ENCODE measurements around the gene RUFY1.
"Not testable (repeated sequence)": the region's sequence is repeated elsewhere in the genome, so short reads cannot be mapped to it uniquely, and the experiment has no call there.

Gene RUFY1

GRCh38 chr5:179623906-179624741 lies 73.8 kb downstream of the RUFY1 start:
- peak; percentile 92 for DNase-seq

DNA sequence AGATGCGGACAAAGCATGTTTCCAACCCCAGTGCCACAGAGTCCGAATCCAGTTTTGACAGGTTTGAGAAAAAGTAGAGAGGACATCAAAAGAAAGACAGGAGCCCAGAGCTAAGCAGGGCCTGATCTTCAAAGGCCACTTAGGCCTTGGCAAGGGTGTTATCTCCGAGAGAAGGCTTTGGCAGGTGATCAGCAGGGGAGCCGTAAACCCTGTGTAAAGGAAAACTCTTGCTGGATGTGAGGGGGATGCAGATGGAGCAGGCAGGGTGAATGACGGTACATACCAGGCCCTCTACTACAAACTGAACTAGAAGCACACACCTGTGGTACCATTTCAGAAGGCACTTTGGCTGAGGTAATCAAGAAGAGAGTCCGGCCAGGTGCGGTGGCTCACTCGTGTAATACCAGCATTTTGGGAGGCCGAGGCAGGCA lies 74.5 kb downstream of the RUFY1 start:
- no peak for DNase-seq

DNA sequence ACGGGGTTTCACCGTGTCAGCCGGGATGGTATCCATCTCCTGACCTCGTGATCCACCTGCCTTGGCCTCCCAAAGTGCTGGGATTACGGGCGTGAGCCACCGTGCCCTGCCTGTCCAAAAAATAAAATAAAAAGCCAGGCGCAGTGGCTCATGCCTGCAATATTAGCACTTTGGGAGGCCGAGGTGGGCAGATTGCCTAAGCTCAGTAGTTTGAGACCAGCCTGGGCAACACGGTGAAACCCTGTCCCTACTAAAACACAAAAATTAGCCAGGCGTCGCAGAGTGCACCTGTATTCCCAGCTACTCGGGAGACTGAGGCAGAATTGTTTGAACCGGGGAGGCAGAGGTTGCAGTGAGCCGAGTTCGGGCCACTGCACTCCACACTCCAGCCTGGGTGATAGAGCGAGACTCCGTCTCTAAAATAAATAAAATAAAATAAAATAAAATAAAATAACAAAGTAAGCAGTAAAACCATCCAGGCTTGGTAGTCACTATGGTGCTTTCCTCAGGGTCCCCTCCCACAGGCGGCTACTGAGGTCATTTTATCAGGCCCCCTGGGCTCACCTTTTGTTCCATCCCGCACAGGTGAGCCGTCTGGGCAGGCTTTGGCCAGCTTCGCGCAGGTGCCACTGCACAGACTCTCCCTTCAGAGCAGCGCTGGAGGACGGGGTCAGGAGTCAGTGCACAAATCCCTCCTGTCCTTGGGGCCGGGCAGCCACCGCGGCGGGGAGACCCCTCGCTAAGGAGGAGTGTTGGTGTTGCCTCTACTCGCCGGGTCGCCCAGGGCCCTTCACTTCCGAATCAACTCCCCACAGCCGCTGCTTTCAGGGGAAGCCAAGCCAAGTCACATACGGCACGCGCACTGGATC lies 83.4 kb downstream of the RUFY1 start:
- not testable (repeated sequence) for DNase-seq

DNA sequence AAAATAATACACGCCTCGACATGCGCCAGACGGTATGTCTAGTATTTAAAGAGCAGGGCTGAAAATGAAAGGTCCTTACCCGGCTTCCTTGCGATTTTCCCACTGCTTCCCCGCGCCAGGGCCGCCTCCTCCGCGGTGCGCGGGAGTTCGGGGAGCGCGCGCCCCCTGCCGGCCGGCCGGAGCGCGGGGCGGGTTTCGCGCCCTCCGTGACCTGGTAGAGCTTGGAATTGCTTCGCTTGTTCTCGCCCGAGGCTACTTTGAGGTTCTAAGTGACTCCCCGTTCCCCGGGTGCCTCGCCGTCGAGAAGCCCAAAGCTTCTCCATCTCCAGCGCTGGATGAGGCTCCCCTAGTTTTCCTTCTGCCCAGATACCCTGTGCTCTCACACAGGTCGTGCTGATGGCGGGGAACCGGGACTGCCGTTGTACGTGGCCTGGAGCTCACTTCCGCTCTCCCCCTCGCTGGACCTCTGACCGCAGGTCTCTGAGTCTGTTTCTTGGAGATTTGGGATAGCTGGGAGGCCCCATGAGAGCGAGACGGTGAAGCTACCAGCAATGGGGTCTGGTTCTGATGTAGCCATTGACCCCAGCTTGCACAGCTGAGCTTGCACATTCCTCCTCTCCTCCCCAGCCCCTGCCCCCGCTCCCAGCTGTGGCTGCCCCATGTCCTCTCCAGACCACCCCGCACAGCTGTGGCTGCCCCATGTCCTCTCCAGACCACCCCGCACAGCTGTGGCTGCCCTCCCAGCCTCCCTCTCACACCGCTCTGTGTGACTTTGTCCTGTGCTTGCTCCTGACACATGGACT lies 84.2 kb downstream of the RUFY1 start:
- not testable (repeated sequence) for DNase-seq

GRCh38 chr5:179639296-179639695 lies 88.9 kb downstream of the RUFY1 start:
- DNase-seq, result not testable (repeated sequence)

- DNase-seq, result not testable (repeated sequence)
These were observed 91.4 kb downstream of the RUFY1 start for GRCh38 chr5:179641745-179642144.

DNA sequence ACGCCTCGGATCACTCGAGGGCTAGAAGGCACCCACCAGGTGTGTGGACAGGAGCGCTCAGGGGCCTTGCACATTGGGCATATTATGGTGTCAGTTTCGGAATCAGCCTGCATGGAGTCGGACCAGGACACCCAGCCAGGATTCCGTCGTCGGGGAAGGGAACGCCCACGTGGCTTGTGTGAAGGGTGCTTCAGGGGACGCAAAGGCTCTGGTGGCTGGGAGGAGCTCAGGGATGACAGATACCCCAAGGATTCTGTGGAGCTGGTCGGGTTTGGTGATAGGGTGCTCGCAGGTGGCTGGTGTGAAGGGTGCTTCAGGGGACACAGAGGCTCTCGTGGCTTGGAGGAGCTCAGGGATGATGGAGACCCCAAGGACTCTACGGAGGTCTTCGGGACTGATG lies 92.3 kb downstream of the RUFY1 start:
- DNase-seq, result not testable (repeated sequence)

DNA sequence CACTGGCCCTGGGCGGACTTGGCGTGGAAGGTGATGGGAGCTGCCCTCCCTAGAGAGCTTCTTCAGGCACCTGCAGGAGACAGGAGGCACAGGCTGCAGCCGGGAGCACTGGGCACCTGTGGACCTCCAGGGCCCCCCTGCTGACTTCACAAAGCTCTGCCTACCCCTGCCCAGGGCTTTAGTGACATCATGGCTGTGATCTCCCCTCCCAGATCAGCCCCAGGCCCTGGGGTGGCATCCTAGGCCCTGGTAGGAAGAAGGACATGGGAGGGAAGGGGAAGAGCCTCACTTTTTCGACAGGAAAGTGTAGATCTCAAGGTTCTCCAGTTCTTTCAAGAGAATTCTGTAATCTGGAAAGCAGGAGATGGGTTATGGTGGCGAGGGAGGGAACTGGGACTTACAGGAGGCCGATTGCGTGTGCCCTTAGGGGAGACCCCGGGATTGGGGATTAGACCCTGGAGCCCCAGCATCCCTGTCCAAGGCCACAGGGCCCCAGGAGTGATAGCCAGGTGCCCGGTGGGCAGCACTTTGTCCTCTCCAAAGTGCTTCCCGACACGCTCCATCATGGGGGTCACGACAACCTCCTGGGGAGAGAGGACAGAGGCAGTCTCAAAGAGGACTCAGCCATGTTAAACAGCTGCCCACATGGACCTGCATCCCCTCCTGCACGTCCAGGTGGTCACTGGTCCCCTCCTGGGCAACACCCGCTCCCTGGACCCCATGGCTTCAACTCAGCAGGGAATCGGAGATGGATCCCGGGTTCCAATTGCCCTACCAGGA lies 93.0 kb downstream of the RUFY1 start:
- DNase-seq, result not testable (repeated sequence)

DNA sequence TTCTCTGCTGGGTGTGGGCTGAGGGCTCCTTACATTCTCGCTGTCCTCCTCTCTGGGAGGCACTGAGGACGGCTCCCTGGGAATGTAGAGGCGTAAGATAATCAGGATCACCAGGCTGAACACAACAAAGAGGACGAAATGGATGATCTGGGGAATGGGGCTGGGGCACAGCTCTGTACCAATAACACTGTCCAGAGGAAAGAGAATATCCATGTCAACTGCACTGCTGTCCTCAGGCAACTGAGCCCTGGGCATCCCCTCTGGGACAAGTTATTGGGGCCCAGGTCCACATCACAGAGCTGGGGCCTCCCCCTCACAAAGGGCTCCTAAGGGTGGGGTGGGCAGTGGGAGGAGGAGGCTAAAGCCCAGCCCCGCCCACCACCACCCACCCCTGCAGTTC lies 94.4 kb downstream of the RUFY1 start:
- DNase-seq, result not testable (repeated sequence)

GRCh38 chr5:179648410-179648809 lies 98.1 kb downstream of the RUFY1 start:
- DNase-seq, result no peak

GRCh38 chr5:179649166-179649703 lies 98.9 kb downstream of the RUFY1 start:
- not testable (repeated sequence) for DNase-seq

DNA sequence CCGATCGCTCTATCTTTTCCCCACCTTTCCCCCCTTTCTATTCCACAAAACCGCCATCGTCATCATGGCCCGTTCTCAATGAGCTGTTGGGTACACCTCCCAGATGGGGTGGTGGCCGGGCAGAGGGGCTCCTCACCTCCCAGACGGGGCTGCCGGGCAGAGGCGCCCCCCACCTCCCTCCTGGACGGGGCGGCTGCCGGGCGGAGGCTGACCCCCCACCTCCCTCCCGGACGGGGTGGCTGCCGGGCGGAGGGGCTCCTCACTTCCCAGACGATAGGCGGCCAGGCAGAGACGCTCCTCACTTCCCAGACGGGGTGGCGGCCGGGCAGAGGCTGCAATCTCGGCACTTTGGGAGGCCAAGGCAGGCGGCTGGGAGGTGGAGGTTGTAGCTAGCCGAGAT lies 99.9 kb downstream of the RUFY1 start:
- DNase-seq, result not testable (repeated sequence)

GRCh38 chr5:179653135-179653534 lies 102.8 kb downstream of the RUFY1 start:
- not testable (repeated sequence) for DNase-seq

DNA sequence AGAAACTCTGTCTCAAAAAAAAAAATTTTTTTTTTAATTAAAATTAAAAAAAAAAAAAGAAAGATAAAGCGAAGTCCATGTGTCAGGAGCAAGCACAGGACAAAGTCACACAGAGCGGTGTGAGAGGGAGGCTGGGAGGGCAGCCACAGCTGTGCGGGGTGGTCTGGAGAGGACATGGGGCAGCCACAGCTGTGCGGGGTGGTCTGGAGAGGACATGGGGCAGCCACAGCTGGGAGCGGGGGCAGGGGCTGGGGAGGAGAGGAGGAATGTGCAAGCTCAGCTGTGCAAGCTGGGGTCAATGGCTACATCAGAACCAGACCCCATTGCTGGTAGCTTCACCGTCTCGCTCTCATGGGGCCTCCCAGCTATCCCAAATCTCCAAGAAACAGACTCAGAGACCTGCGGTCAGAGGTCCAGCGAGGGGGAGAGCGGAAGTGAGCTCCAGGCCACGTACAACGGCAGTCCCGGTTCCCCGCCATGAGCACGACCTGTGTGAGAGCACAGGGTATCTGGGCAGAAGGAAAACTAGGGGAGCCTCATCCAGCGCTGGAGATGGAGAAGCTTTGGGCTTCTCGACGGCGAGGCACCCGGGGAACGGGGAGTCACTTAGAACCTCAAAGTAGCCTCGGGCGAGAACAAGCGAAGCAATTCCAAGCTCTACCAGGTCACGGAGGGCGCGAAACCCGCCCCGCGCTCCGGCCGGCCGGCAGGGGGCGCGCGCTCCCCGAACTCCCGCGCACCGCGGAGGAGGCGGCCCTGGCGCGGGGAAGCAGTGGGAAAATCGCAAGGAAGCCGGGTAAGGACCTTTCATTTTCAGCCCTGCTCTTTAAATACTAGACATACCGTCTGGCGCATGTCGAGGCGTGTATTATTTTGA lies 107.2 kb downstream of the RUFY1 start:
- DNase-seq, result not testable (repeated sequence)

DNA sequence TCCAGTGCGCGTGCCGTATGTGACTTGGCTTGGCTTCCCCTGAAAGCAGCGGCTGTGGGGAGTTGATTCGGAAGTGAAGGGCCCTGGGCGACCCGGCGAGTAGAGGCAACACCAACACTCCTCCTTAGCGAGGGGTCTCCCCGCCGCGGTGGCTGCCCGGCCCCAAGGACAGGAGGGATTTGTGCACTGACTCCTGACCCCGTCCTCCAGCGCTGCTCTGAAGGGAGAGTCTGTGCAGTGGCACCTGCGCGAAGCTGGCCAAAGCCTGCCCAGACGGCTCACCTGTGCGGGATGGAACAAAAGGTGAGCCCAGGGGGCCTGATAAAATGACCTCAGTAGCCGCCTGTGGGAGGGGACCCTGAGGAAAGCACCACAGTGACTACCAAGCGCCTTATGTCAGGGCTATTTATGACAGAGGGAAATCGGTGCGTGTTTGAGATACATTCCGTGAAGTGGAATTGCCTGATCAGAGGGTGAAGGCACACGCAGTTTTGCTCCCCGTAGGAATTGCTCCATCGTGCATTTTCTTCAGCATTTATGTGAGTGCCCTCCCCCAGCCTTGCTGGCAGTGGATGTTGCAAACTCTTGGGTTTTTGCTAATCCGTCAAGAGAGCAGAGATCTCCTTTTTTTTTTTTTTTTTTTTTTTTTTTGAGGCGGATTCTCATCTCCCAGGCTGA lies 108.0 kb downstream of the RUFY1 start:
- DNase-seq, result peak; percentile 11

Measured in HCEC 1CT (cell line).